ENCODE results near the gene AGAP4.
"Not testable (repeated sequence)": the region's sequence is repeated elsewhere in the genome, so short reads cannot be mapped to it uniquely, and the experiment has no call there.

The AGAP4 gene

GRCh38 chr10:45848467-45848866 lies 1.2 kb upstream of the AGAP4 start:
- not testable (repeated sequence) for H4K20me1 ChIP-seq (ENCODE audit: control insufficient read depth, insufficient read depth, low read depth, low read length); H3K4me1 ChIP-seq (ENCODE audit: control insufficient read depth, low read length); H3K27me3 ChIP-seq (ENCODE audit: control insufficient read depth, low read length); H3K36me3 ChIP-seq (ENCODE audit: control insufficient read depth, low read length); H3F3A ChIP-seq (ENCODE audit: control insufficient read depth, insufficient read depth); H3K4me2 ChIP-seq (ENCODE audit: low read length); H3K27ac ChIP-seq (ENCODE audit: low read depth, low read length); H3K79me2 ChIP-seq (ENCODE audit: control insufficient read depth, low read length); H3K9me3 ChIP-seq (ENCODE audit: control insufficient read depth, insufficient read depth, low read length); H3K9me2 ChIP-seq (replicated peaks; ENCODE audit: control insufficient read depth, low read length); H3K4me3 ChIP-seq (ENCODE audit: low read length)

- not testable (repeated sequence) for H3K9me2 ChIP-seq (replicated peaks; ENCODE audit: control insufficient read depth, low read length); H3K27me3 ChIP-seq (ENCODE audit: control insufficient read depth, low read length); H3K27ac ChIP-seq (ENCODE audit: low read depth, low read length); H4K20me1 ChIP-seq (ENCODE audit: control insufficient read depth, insufficient read depth, low read depth, low read length); H3K9me3 ChIP-seq (ENCODE audit: control insufficient read depth, insufficient read depth, low read length); H3K79me2 ChIP-seq (ENCODE audit: control insufficient read depth, low read length); H3K4me3 ChIP-seq (ENCODE audit: low read length); H3K4me1 ChIP-seq (ENCODE audit: control insufficient read depth, low read length); H3K36me3 ChIP-seq (ENCODE audit: control insufficient read depth, low read length); H3F3A ChIP-seq (ENCODE audit: control insufficient read depth, insufficient read depth); H3K4me2 ChIP-seq (ENCODE audit: low read length)
Observed at GRCh38 chr10:45822918-45823317, 24.4 kb downstream of the AGAP4 start.

GRCh38 chr10:45820107-45820830 lies 27.0 kb downstream of the AGAP4 start:
- H4K20me1 ChIP-seq (ENCODE audit: control insufficient read depth, insufficient read depth, low read depth, low read length); H3K4me1 ChIP-seq (ENCODE audit: control insufficient read depth, low read length); H3K79me2 ChIP-seq (ENCODE audit: control insufficient read depth, low read length); H3K27me3 ChIP-seq (ENCODE audit: control insufficient read depth, low read length); H3K27ac ChIP-seq (ENCODE audit: low read depth, low read length); H3K4me2 ChIP-seq (ENCODE audit: low read length); H3F3A ChIP-seq (ENCODE audit: control insufficient read depth, insufficient read depth); H3K4me3 ChIP-seq (ENCODE audit: low read length); H3K36me3 ChIP-seq (ENCODE audit: control insufficient read depth, low read length); H3K9me2 ChIP-seq (replicated peaks; ENCODE audit: control insufficient read depth, low read length); H3K9me3 ChIP-seq (ENCODE audit: control insufficient read depth, insufficient read depth, low read length): not testable (repeated sequence)

GRCh38 chr10:45819552-45819951 lies 27.7 kb downstream of the AGAP4 start:
- TF ChIP-seq CTCF (IDR thresholded peaks at IDR 0.05; ENCODE audit: low read depth, low read length, poor library complexity, severe bottlenecking) = no peak
- no peak for TF ChIP-seq EZH2phosphoT487 (IDR thresholded peaks at IDR 0.05; ENCODE audit: borderline replicate concordance, low read length)
- Histone ChIP-seq H3K36me3 (ENCODE audit: control insufficient read depth, low read length) (no peaks in the 10 kb centered on the region), H3F3A (ENCODE audit: control insufficient read depth, insufficient read depth) (no peaks in the 10 kb centered on the region), H4K20me1 (ENCODE audit: control insufficient read depth, insufficient read depth, low read depth, low read length) (no peaks in the 10 kb centered on the region), H3K4me1 (ENCODE audit: control insufficient read depth, low read length) (no peaks in the 10 kb centered on the region), H3K27ac (ENCODE audit: low read depth, low read length) (no peak overlapping the region), H3K9me2 (replicated peaks; ENCODE audit: control insufficient read depth, low read length) (no peaks in the 10 kb centered on the region), H3K79me2 (ENCODE audit: control insufficient read depth, low read length) (no peaks in the 10 kb centered on the region), H3K9me3 (ENCODE audit: control insufficient read depth, insufficient read depth, low read length) (no peaks in the 10 kb centered on the region), H3K27me3 (ENCODE audit: control insufficient read depth, low read length) (no peaks in the 10 kb centered on the region), H3K4me2 (ENCODE audit: low read length) (no peak overlapping the region), H3K4me3 (ENCODE audit: low read length) (no peak overlapping the region)

GRCh38 chr10:45817912-45818311 lies 29.4 kb downstream of the AGAP4 start:
- Histone ChIP-seq H4K20me1 (ENCODE audit: control insufficient read depth, insufficient read depth, low read depth, low read length) (no peaks in the 10 kb centered on the region), H3K36me3 (ENCODE audit: control insufficient read depth, low read length) (no peaks in the 10 kb centered on the region), H3K4me3 (ENCODE audit: low read length) (no peak overlapping the region), H3K27me3 (ENCODE audit: control insufficient read depth, low read length) (no peaks in the 10 kb centered on the region), H3K27ac (ENCODE audit: low read depth, low read length) (no peak overlapping the region), H3K4me2 (ENCODE audit: low read length) (no peak overlapping the region), H3K79me2 (ENCODE audit: control insufficient read depth, low read length) (no peaks in the 10 kb centered on the region), H3K9me3 (ENCODE audit: control insufficient read depth, insufficient read depth, low read length) (no peaks in the 10 kb centered on the region), H3F3A (ENCODE audit: control insufficient read depth, insufficient read depth) (no peaks in the 10 kb centered on the region), H3K9me2 (replicated peaks; ENCODE audit: control insufficient read depth, low read length) (no peaks in the 10 kb centered on the region), H3K4me1 (ENCODE audit: control insufficient read depth, low read length) (no peaks in the 10 kb centered on the region)
- no peak for TF ChIP-seq CTCF (IDR thresholded peaks at IDR 0.05; ENCODE audit: low read depth, low read length, poor library complexity, severe bottlenecking)
- no peak for TF ChIP-seq EZH2phosphoT487 (IDR thresholded peaks at IDR 0.05; ENCODE audit: borderline replicate concordance, low read length)
